DOHH2 (cell line): ENCODE data around the gene OOSP4A.

Experiments used
- H3F3A ChIP-seq: fragments of 200-600 bp; sonication (generic), shearing (Covaris generic); 2 replicates; pipeline ENCODE4 v1.6.0; 2016; ENCODE audit warnings: antibody characterized with exemption, mild to moderate bottlenecking; ENCODE audit not compliant: control insufficient read depth, insufficient read depth
- H3K27ac ChIP-seq: fragments of 200-600 bp; sonication (generic); 2 replicates; pipeline ENCODE4 v1.5.1; 2014; ENCODE audit warnings: low read depth, mild to moderate bottlenecking, low read length, moderate library complexity
- H3K27me3 ChIP-seq: fragments of 200-600 bp; sonication (generic); 2 replicates; pipeline ENCODE4 v1.6.1; 2014; ENCODE audit warnings: mild to moderate bottlenecking, low read length, mixed read lengths; ENCODE audit not compliant: control insufficient read depth
- H3K36me3 ChIP-seq: fragments of 200-600 bp; sonication (generic); 2 replicates; pipeline ENCODE4 v1.6.1; 2014; ENCODE audit warnings: mild to moderate bottlenecking, low read length, moderate library complexity, mixed read lengths; ENCODE audit not compliant: control insufficient read depth
- H3K4me1 ChIP-seq: fragments of 200-600 bp; sonication (generic); 2 replicates; pipeline ENCODE4 v1.6.1; 2014; ENCODE audit warnings: mild to moderate bottlenecking, low read length, mixed read lengths; ENCODE audit not compliant: control insufficient read depth
- H3K4me2 ChIP-seq: fragments of 200-600 bp; sonication (generic); 2 replicates; pipeline ENCODE4 v1.6.0; 2014; ENCODE audit warnings: mild to moderate bottlenecking, low read length, moderate library complexity
- H3K4me3 ChIP-seq: fragments of 200-600 bp; sonication (generic); 2 replicates; pipeline ENCODE4 v1.5.1; 2014; ENCODE audit warnings: mild to moderate bottlenecking, low read length, mixed read lengths
- H3K79me2 ChIP-seq: fragments of 200-600 bp; sonication (generic); 2 replicates; pipeline ENCODE4 v1.6.1; 2014; ENCODE audit warnings: mild to moderate bottlenecking, low read length, mixed read lengths; ENCODE audit not compliant: control insufficient read depth
- H3K9me2 ChIP-seq: fragments of 200-600 bp; sonication (generic); replicated peaks from 2 replicates; pipeline ENCODE4 v1.6.1; 2014; ENCODE audit warnings: mild to moderate bottlenecking, low read length, mixed read lengths; ENCODE audit not compliant: control insufficient read depth
- H3K9me3 ChIP-seq: fragments of 200-600 bp; sonication (generic); 2 replicates; pipeline ENCODE4 v1.6.1; 2014; ENCODE audit warnings: antibody characterized with exemption, low read length, mixed read lengths; ENCODE audit not compliant: control insufficient read depth, insufficient read depth
- H4K20me1 ChIP-seq: fragments of 200-600 bp; sonication (generic); 2 replicates; pipeline ENCODE4 v1.6.0; 2014; ENCODE audit warnings: low read depth, mild to moderate bottlenecking, antibody characterized with exemption, low read length, moderate library complexity; ENCODE audit not compliant: control insufficient read depth, insufficient read depth
- EZH2phosphoT487 ChIP-seq: fragments of 200-600 bp; sonication (generic); IDR thresholded peaks from 2 replicates; pipeline ENCODE4 v1.6.1; 2017; ENCODE audit warnings: borderline replicate concordance, mild to moderate bottlenecking, antibody characterized with exemption, low read length, moderate library complexity, mixed read lengths
- TF ChIP-seq, protein P1 (sequence below): fragments of 200-600 bp; sonication (generic); IDR thresholded peaks from one replicate; pipeline ENCODE4 v1.5.1; 2014; ENCODE audit warnings: antibody characterized with exemption, mild to moderate bottlenecking, low read depth, low read length; ENCODE audit not compliant: poor library complexity, severe bottlenecking

Gene OOSP4A

DNA sequence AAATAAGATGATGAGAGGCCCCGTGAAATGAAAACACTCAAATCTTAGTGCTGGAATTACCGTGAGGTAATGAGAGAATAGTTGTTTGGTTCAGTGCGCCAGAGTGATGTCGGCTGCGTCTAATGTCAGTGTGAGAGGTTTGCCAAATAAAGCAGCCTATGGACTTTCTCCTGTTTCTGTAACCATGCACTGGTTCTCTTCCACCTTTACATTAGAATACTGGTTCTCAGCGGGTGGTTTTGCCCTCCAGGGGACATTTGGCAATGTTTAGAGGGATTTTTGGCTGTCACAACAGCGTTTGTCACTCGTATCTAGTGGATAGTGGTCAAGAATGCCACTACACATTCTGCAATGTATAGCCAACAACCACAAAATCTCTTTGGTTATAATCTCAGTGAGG, 54.2 kb downstream of the OOSP4A start:
- Histone ChIP-seq H3K27me3 (no peaks in the 10 kb centered on the region), H3K79me2 (no peaks in the 10 kb centered on the region), H3K36me3 (no peaks in the 10 kb centered on the region), H3K9me3 (no peaks in the 10 kb centered on the region), H4K20me1 (no peaks in the 10 kb centered on the region), H3K9me2 (no peaks in the 10 kb centered on the region), H3K4me1 (no peaks in the 10 kb centered on the region), H3K27ac (no peak overlapping the region), H3K4me2 (no peak overlapping the region), H3F3A (no peaks in the 10 kb centered on the region), H3K4me3 (no peak overlapping the region)
- TF ChIP-seq EZH2phosphoT487: no peak
- TF ChIP-seq, protein P1, sequence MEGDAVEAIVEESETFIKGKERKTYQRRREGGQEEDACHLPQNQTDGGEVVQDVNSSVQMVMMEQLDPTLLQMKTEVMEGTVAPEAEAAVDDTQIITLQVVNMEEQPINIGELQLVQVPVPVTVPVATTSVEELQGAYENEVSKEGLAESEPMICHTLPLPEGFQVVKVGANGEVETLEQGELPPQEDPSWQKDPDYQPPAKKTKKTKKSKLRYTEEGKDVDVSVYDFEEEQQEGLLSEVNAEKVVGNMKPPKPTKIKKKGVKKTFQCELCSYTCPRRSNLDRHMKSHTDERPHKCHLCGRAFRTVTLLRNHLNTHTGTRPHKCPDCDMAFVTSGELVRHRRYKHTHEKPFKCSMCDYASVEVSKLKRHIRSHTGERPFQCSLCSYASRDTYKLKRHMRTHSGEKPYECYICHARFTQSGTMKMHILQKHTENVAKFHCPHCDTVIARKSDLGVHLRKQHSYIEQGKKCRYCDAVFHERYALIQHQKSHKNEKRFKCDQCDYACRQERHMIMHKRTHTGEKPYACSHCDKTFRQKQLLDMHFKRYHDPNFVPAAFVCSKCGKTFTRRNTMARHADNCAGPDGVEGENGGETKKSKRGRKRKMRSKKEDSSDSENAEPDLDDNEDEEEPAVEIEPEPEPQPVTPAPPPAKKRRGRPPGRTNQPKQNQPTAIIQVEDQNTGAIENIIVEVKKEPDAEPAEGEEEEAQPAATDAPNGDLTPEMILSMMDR: no peak
